ENCODE measurements around the gene NDUFA3. TPM values are rescaled to one million over a fixed set of nuclear protein-coding genes. Genes with fewer than 3 reads are reported as not detected.

Gene NDUFA3
- total RNA-seq, 6 experiments from 2014 or later: 114 to 173 (median 144) TPM

DNA sequence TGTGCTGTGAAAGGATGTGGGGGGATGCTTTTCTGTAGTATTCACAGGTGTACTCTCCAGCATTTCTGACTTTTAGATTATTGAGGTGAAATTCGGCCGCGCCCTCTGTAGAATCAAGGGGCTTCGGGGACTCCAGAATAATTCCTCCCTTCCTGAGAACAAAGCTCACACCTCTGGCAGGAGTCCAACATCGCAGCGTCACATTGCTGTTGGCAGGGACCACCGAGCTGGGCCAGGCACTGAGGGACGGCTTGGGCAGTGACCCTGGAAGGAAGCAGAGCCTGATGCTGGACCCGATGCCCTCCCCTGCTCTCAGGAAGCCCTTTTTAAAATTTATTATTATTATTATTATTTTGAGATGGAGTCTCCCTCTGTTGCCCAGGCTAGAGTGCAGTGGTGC is 27.8 kb upstream of the NDUFA3 start:
- H3K4me3 Mint-ChIP-seq: no peak overlapping the region
- H3K27me3 Mint-ChIP-seq (ENCODE audit: insufficient read depth): peaks cover 15% of the 10 kb centered on the region
- peaks cover 7% of the 10 kb centered on the region for H3K9me3 Mint-ChIP-seq
- DNase-seq: no peak
- H3K4me1 Mint-ChIP-seq (ENCODE audit: low read depth): no peaks in the 10 kb centered on the region
- TF ChIP-seq, protein P1, sequence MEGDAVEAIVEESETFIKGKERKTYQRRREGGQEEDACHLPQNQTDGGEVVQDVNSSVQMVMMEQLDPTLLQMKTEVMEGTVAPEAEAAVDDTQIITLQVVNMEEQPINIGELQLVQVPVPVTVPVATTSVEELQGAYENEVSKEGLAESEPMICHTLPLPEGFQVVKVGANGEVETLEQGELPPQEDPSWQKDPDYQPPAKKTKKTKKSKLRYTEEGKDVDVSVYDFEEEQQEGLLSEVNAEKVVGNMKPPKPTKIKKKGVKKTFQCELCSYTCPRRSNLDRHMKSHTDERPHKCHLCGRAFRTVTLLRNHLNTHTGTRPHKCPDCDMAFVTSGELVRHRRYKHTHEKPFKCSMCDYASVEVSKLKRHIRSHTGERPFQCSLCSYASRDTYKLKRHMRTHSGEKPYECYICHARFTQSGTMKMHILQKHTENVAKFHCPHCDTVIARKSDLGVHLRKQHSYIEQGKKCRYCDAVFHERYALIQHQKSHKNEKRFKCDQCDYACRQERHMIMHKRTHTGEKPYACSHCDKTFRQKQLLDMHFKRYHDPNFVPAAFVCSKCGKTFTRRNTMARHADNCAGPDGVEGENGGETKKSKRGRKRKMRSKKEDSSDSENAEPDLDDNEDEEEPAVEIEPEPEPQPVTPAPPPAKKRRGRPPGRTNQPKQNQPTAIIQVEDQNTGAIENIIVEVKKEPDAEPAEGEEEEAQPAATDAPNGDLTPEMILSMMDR (IDR thresholded peaks at IDR 0.05): no peak
- H3K27ac Mint-ChIP-seq: no peak overlapping the region
- no peaks in the 10 kb centered on the region for H3K36me3 Mint-ChIP-seq (ENCODE audit: low read depth)

DNA sequence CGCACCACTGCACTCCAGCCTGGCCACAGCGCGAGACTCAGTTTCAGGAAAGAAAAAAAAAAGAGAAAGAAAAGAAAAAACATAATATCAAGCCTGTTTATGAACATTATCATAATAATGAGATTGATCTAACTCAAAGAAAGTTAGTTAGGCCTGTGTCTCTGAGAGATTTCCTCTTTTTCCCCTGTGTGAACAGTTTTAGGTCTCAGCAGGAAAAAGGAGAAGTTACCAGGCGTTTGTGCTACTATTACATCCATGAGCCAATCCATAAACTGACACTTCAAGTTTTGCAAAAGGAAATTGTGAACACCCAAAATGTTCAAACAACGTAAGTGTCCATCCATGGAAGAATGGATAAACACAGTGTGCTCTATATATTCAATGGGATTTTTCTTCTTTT is 25.3 kb upstream of the NDUFA3 start:
- TF ChIP-seq, protein P1 (IDR thresholded peaks at IDR 0.05): no peak
- H3K36me3 Mint-ChIP-seq (ENCODE audit: low read depth): no peaks in the 10 kb centered on the region
- H3K4me1 Mint-ChIP-seq (ENCODE audit: low read depth): no peaks in the 10 kb centered on the region
- H3K9me3 Mint-ChIP-seq: peaks cover 23% of the 10 kb centered on the region
- peaks cover 14% of the 10 kb centered on the region for H3K27me3 Mint-ChIP-seq (ENCODE audit: insufficient read depth)
- no peak overlapping the region for H3K4me3 Mint-ChIP-seq
- DNase-seq: no peak
- H3K27ac Mint-ChIP-seq: no peak overlapping the region

DNA sequence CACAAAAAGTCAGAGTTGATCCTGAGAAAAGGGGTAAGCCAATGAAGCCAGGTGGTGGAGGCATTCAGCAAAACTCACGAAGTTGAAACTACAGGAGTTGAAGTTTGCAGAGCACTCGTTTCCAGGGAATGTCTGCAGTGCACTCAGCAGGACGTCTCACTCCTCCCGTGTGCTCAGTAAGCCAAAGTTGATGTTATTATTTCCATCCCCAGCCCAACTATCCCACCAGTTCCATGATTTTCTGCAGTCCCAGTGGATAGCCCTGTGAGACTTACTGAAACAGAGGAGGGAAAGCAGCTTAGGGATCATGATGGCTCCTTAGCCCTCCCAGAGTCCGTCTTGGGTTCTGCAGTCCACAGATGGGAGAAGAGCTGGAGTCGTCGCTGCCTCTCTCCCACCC is 21.6 kb upstream of the NDUFA3 start, which contains the start of gene TARM1:
Gene TARM1 (minus strand): TSS at position 334 of the 400 bp plus-strand sequence. CDS start 25 bp downstream, at position 309.
- Mint-ChIP-seq H3K27me3 (ENCODE audit: insufficient read depth) (peaks cover 7% of the 10 kb centered on the region), H3K27ac (no peak within 1 kb of the TSS), H3K4me3 (no peak within 1 kb of the TSS), H3K9me3 (peaks cover 31% of the 10 kb centered on the region), H3K36me3 (ENCODE audit: low read depth) (peaks cover 4% of the 10 kb centered on the region), H3K4me1 (ENCODE audit: low read depth) (no peaks in the 10 kb centered on the region)
- no peak for DNase-seq
- TF ChIP-seq, protein P1 (IDR thresholded peaks at IDR 0.05): no peak

DNA sequence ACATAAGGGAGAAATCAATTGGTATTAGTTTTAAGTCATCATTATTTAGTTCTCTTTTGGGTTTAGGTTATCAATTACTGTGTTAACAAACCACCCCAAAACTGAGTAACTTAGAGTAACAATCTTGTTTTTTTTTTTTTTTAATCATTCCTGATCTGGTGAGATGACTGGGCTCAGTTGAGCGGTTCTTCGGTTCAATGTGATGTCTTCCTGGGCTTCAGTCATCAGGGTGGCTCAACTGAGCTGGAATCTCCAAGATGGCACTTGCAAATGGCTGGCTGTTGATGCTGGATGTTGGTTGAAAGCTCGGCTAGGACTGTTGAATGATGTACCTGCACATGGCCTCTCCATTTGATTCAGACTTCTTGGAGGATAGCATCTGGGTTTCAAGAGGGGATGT is 18.2 kb upstream of the NDUFA3 start:
- peaks cover 12% of the 10 kb centered on the region for H3K27me3 Mint-ChIP-seq (ENCODE audit: insufficient read depth)

DNA sequence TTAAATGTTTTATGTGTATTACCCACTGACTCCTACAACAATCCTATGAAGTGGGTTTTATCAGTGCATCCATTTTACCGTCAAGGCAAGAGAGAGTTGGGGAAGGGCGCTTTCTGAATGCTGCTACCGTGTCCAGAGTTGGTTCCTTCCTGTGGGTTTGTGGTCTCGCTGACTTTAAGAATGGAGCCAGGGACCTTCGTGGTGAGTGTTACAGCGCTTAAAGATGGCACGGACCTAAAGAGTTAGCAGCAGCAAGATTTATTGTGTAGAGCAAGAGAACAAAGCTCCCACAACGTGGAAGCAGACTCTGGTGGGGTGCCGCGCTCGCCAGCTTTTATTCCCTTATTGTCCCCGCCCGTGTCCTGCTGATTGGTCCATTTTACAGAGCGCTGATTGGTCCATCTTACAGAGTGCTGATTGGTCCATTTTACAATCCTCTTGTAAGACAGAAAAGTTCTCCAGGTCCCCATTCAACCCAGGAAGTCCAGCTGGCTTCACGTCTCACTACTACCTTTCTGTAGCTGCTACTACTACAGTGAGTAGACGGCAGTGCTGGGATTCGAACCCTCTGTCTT is 8.1 kb upstream of the NDUFA3 start:
- peaks cover 11% of the 10 kb centered on the region; the same call in 1 of the 2 replicates for H3K9me3 Mint-ChIP-seq
- H3K36me3 Mint-ChIP-seq (ENCODE audit: low read depth): peaks cover 5% of the 10 kb centered on the region; the same call in 1 of the 2 replicates
- H3K4me3 Mint-ChIP-seq: no peak overlapping the region
- H3K27me3 Mint-ChIP-seq (ENCODE audit: insufficient read depth): peaks cover 6% of the 10 kb centered on the region; the same call in 1 of the 2 replicates
- H3K4me1 Mint-ChIP-seq (ENCODE audit: low read depth): peaks cover 12% of the 10 kb centered on the region
- TF ChIP-seq, protein P1 (IDR thresholded peaks at IDR 0.05): no peak
- no peak overlapping the region for H3K27ac Mint-ChIP-seq
- DNase-seq: no peak

More for the DNA sequence above, 18.2 kb upstream of the NDUFA3 start:
- Mint-ChIP-seq H3K4me1 (ENCODE audit: low read depth) (no peaks in the 10 kb centered on the region), H3K4me3 (no peak overlapping the region), H3K9me3 (peaks cover 29% of the 10 kb centered on the region), H3K36me3 (ENCODE audit: low read depth) (peaks cover 4% of the 10 kb centered on the region), H3K27ac (no peak overlapping the region)
- no peak for DNase-seq
- TF ChIP-seq, protein P1 (IDR thresholded peaks at IDR 0.05): no peak

All from HFFc6 (cell line).